Panc1 (cell line): ENCODE measurements around the gene DEK. TPM values are rescaled to one million over a fixed set of nuclear protein-coding genes. Genes with fewer than 3 reads are reported as not detected.

Source experiments
- ATAC-seq: fragments of 200-7000 bp; cut with Tn5 transposase; 2 replicates; pipeline ENCODE4 v1.9.1; 2020; ENCODE audit warnings: mild to moderate bottlenecking, moderate library complexity
- BruUV-seq: library from RNA; stranded (reverse); fragments of 400-500 nt; replicated peaks from 2 replicates; lab custom pipeline; 2021; lab: Mats Ljungman, UMichigan
- CTCF ChIA-PET: fragments of 300-600 bp; sonication (Branson Sonifier 250); formaldehyde crosslinking; loops from one replicate; lab custom pipeline; 2022; ENCODE audit warnings: antibody characterized with exemption; lab: Charles Lee
- POLR2A ChIA-PET: fragments of 300-600 bp; sonication (Branson Sonifier 250); formaldehyde crosslinking; loops from one replicate; lab custom pipeline; 2022; ENCODE audit warnings: antibody characterized with exemption; lab: Charles Lee
- DNase-seq: peaks from one replicate; pipeline ENCODE4 v3.0.0-alpha.2; 2010; ENCODE audit warnings: low read depth, low spot score
- H3K27ac ChIP-seq: 2 replicates; pipeline ENCODE4 v1.5.1; 2011; ENCODE audit warnings: mild to moderate bottlenecking, low read length, inconsistent platforms
- H3K27me3 ChIP-seq: fragments of 200-500 bp; sonication (Bioruptor generic); 2 replicates; pipeline ENCODE4 v1.6.0; 2014; ENCODE audit warnings: low read length, inconsistent platforms; ENCODE audit not compliant: control insufficient read depth, insufficient read depth
- H3K36me3 ChIP-seq: fragments of 200-500 bp; sonication (Bioruptor generic); 2 replicates; pipeline ENCODE4 v1.5.1; 2014; ENCODE audit warnings: inconsistent platforms, mild to moderate bottlenecking, low read length, moderate library complexity; ENCODE audit not compliant: control insufficient read depth, insufficient read depth
- H3K4me1 ChIP-seq: 2 replicates; pipeline ENCODE4 v1.5.1; 2011; ENCODE audit warnings: inconsistent platforms, mild to moderate bottlenecking, low read length, moderate library complexity; ENCODE audit not compliant: control insufficient read depth, insufficient read depth
- H3K4me3 ChIP-seq, 2 experiments: 2 replicates each; pipeline ENCODE4 v1.5.1; 2011 to 2012; ENCODE audit warnings: low read depth in 2 of 2, low read length in 2 of 2, mild to moderate bottlenecking in 2 of 2, inconsistent platforms in 1 of 2, moderate library complexity in 1 of 2
- H3K9me3 ChIP-seq: fragments of 200-500 bp; sonication (Bioruptor generic); 2 replicates; pipeline ENCODE4 v1.5.1; 2014; ENCODE audit warnings: low read depth, mild to moderate bottlenecking, inconsistent platforms, low read length, moderate library complexity; ENCODE audit not compliant: control insufficient read depth, insufficient read depth
- POLR2AphosphoS5 ChIP-seq: IDR thresholded peaks from 2 replicates; pipeline ENCODE4 v1.6.1; 2012; ENCODE audit warnings: mild to moderate bottlenecking, low read depth, low read length, moderate library complexity
- SIN3A ChIP-seq: IDR thresholded peaks from 2 replicates; pipeline ENCODE4 v1.6.1; 2012; ENCODE audit warnings: low read depth, mild to moderate bottlenecking, low read length, moderate library complexity, borderline replicate concordance; ENCODE audit not compliant: insufficient read depth
- TCF7L2 ChIP-seq: IDR thresholded peaks from 2 replicates; pipeline ENCODE4 v1.6.1; 2011; ENCODE audit warnings: mild to moderate bottlenecking, low read depth, low read length, inconsistent platforms
- in situ Hi-C: cut with HindIII; loops from 2 replicates; pipeline ENCODE4 v1.10.0; 2016; ENCODE audit warnings: low sequenced_read_pairs, low pct_unique_long_range_greater_than_20kb
- intact Hi-C: fragments of 100-400 bp; cut with micrococcal nuclease; formaldehyde crosslinking; loops from one replicate; pipeline ENCODE4 v1.10.0; 2022; ENCODE audit not compliant: unreplicated experiment
- total RNA-seq: library from RNA; stranded (reverse); gene quantifications from one replicate; pipeline ENCODE4 v1.2.1, GENCODE V29; 2021; ENCODE audit not compliant: unreplicated experiment
- TF ChIP-seq, protein P1 (sequence below), 2 experiments: IDR thresholded peaks; 2 replicates each; pipeline ENCODE4 v1.6.1; 2011 to 2012; ENCODE audit warnings: low read depth in 2 of 2, control low read depth in 1 of 2, low read length in 1 of 2, mild to moderate bottlenecking in 1 of 2, moderate library complexity in 1 of 2; ENCODE audit not compliant: insufficient read depth in 1 of 2
- TF ChIP-seq, protein P2 (sequence below): fragments of 450-650 bp; IDR thresholded peaks from 2 replicates; pipeline ENCODE4 v1.5.1; 2017; ENCODE audit warnings: mild to moderate bottlenecking

The DEK gene
- total RNA-seq, 1 experiment from 2014 or later = 177 TPM

DNA sequence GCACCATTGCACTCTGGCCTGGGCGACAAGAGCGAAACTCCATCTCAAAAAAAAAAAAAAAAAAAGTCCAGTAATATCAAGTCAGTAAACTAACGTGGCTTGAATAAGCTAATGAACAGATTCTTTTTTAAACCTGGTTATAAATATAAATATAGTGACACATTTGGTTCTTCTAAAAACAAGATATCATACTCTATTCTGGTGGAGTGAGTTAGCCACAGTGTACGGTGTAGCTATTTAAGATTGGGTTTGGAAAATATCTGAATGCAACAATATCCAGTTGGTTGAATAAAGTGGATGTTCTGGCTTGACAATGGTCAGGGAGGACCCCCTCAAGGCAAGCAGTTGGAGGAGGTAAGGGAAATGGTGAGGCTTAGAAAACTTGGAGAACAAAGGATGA, 5.9 kb upstream of the DEK start:
- no peaks in the 10 kb centered on the region for H3K36me3 ChIP-seq
- ChIA-PET CTCF (no interaction called here), POLR2A (no interaction called here)
- ATAC-seq (no peak), DNase-seq (no peak)
- TF ChIP-seq POLR2AphosphoS5 = no peak
- TF ChIP-seq, protein P1, sequence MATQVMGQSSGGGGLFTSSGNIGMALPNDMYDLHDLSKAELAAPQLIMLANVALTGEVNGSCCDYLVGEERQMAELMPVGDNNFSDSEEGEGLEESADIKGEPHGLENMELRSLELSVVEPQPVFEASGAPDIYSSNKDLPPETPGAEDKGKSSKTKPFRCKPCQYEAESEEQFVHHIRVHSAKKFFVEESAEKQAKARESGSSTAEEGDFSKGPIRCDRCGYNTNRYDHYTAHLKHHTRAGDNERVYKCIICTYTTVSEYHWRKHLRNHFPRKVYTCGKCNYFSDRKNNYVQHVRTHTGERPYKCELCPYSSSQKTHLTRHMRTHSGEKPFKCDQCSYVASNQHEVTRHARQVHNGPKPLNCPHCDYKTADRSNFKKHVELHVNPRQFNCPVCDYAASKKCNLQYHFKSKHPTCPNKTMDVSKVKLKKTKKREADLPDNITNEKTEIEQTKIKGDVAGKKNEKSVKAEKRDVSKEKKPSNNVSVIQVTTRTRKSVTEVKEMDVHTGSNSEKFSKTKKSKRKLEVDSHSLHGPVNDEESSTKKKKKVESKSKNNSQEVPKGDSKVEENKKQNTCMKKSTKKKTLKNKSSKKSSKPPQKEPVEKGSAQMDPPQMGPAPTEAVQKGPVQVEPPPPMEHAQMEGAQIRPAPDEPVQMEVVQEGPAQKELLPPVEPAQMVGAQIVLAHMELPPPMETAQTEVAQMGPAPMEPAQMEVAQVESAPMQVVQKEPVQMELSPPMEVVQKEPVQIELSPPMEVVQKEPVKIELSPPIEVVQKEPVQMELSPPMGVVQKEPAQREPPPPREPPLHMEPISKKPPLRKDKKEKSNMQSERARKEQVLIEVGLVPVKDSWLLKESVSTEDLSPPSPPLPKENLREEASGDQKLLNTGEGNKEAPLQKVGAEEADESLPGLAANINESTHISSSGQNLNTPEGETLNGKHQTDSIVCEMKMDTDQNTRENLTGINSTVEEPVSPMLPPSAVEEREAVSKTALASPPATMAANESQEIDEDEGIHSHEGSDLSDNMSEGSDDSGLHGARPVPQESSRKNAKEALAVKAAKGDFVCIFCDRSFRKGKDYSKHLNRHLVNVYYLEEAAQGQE (IDR thresholded peaks at IDR 0.05; ENCODE audit: insufficient read depth in 1 of 2, low read depth in 2 of 2, low read length in 1 of 2) = no peak
- TF ChIP-seq TCF7L2 = no peak
- no peak for TF ChIP-seq SIN3A
- TF ChIP-seq, protein P2, sequence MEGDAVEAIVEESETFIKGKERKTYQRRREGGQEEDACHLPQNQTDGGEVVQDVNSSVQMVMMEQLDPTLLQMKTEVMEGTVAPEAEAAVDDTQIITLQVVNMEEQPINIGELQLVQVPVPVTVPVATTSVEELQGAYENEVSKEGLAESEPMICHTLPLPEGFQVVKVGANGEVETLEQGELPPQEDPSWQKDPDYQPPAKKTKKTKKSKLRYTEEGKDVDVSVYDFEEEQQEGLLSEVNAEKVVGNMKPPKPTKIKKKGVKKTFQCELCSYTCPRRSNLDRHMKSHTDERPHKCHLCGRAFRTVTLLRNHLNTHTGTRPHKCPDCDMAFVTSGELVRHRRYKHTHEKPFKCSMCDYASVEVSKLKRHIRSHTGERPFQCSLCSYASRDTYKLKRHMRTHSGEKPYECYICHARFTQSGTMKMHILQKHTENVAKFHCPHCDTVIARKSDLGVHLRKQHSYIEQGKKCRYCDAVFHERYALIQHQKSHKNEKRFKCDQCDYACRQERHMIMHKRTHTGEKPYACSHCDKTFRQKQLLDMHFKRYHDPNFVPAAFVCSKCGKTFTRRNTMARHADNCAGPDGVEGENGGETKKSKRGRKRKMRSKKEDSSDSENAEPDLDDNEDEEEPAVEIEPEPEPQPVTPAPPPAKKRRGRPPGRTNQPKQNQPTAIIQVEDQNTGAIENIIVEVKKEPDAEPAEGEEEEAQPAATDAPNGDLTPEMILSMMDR = no peak
- no peaks in the 10 kb centered on the region for H3K27me3 ChIP-seq
- no peak overlapping the region for H3K4me3 ChIP-seq
- in situ Hi-C loops (no loop called here), intact Hi-C loops (no loop called here)
- H3K27ac ChIP-seq = no peak overlapping the region
- no peaks in the 10 kb centered on the region for H3K4me1 ChIP-seq
- H3K9me3 ChIP-seq = peaks cover 5% of the 10 kb centered on the region; the same call in 1 of the 2 replicates
- no TSS peak for BruUV-seq

DNA sequence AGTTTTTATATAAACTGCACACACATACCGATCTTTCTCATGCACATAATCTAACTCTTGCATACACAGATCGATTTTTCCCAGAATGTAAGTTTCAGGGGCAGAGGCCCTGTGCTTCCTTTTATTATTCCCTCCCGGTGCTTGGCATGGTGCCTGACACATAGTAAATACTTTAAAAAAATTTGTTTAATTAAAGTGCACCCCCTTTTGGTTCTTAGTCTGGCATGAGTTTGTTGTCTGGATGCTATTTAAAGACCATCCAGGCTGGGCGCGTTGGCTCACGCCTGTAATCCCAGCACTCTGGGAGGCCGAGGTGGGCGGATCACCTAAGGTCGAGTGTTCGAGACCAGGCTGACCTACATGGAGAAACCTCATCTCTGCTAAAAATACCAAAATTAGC, 5.4 kb upstream of the DEK start:
- no TSS peak for BruUV-seq

More for the DNA sequence above, 5.4 kb upstream of the DEK start:
- Histone ChIP-seq H3K4me1 (no peaks in the 10 kb centered on the region), H3K4me3 (no peak overlapping the region), H3K36me3 (no peaks in the 10 kb centered on the region), H3K9me3 (peaks cover 5% of the 10 kb centered on the region; the same call in 1 of the 2 replicates), H3K27me3 (no peaks in the 10 kb centered on the region), H3K27ac (no peak overlapping the region)
- ATAC-seq = no peak
- CTCF ChIA-PET = no interaction called here
- in situ Hi-C loops = no loop called here
- no peak for TF ChIP-seq TCF7L2
- TF ChIP-seq, protein P1 (IDR thresholded peaks at IDR 0.05; ENCODE audit: insufficient read depth in 1 of 2, low read depth in 2 of 2, low read length in 1 of 2) = no peak
- TF ChIP-seq, protein P2 = no peak
- no peak for TF ChIP-seq POLR2AphosphoS5
- TF ChIP-seq SIN3A = no peak
- POLR2A ChIA-PET = no interaction called here
- DNase-seq = no peak
- intact Hi-C loops = no loop called here
